GM18498 (cell line): ENCODE measurements around the gene MORF4L2.
"Not testable (repeated sequence)": the region's sequence is repeated elsewhere in the genome, so short reads cannot be mapped to it uniquely, and the experiment has no call there.

Experiments used
- ATAC-seq: cut with Tn5 transposase; IDR thresholded peaks from one replicate; pipeline ENCODE4 v1.9.1; 2021; ENCODE audit warnings: mild to moderate bottlenecking, moderate library complexity; ENCODE audit not compliant: unreplicated experiment

The MORF4L2 gene

GRCh38 chrX:103681443-103681842 is 5.1 kb downstream of the MORF4L2 start:
- no peak for ATAC-seq

GRCh38 chrX:103678199-103678993 is 8.1 kb downstream of the MORF4L2 start:
- no peak for ATAC-seq

- no peak for ATAC-seq
Observed at GRCh38 chrX:103674531-103675454, 11.7 kb downstream of the MORF4L2 start.

GRCh38 chrX:103669745-103670144 is 16.8 kb downstream of the MORF4L2 start:
- ATAC-seq = no peak

- ATAC-seq = no peak
Observed at GRCh38 chrX:103666202-103667107, 20.0 kb downstream of the MORF4L2 start.

- ATAC-seq = no peak
Observed at GRCh38 chrX:103663981-103664762, 22.3 kb downstream of the MORF4L2 start.

GRCh38 chrX:103659460-103659859 is 27.0 kb downstream of the MORF4L2 start:
- not testable (repeated sequence) for ATAC-seq

- no peak for ATAC-seq
Observed at GRCh38 chrX:103658681-103659433, 27.6 kb downstream of the MORF4L2 start.

GRCh38 chrX:103657066-103657465 is 29.4 kb downstream of the MORF4L2 start:
- ATAC-seq = not testable (repeated sequence)

GRCh38 chrX:103656617-103657016 is 29.9 kb downstream of the MORF4L2 start:
- ATAC-seq = no peak

GRCh38 chrX:103655230-103656000 is 31.1 kb downstream of the MORF4L2 start:
- not testable (repeated sequence) for ATAC-seq

GRCh38 chrX:103651151-103651773 is 35.2 kb downstream of the MORF4L2 start:
- ATAC-seq = no peak

GRCh38 chrX:103647630-103648029 is 38.9 kb downstream of the MORF4L2 start:
- ATAC-seq = no peak

GRCh38 chrX:103644125-103644524 is 42.4 kb downstream of the MORF4L2 start:
- no peak for ATAC-seq

- no peak for ATAC-seq
Observed at GRCh38 chrX:103640401-103641155, 45.9 kb downstream of the MORF4L2 start.

- ATAC-seq = not testable (repeated sequence)
Observed at GRCh38 chrX:103638479-103639346, 47.8 kb downstream of the MORF4L2 start.
